Endodermal cell (in vitro differentiated cells): ENCODE results near the gene LRP6. TPM values are rescaled to one million over a fixed set of nuclear protein-coding genes. Genes with fewer than 3 reads are reported as not detected.

ENCODE experiments used
- DNase-seq: peaks from one replicate; pipeline ENCODE4 v3.0.0-alpha.2; 2017
- H3K27ac ChIP-seq: 2 replicates; pipeline ENCODE4 v1.5.1; 2013; ENCODE audit warnings: mild to moderate bottlenecking, low read depth, low read length, moderate library complexity
- H3K27me3 ChIP-seq: 2 replicates; pipeline ENCODE4 v1.6.1; 2013; ENCODE audit warnings: mild to moderate bottlenecking, low read length, moderate library complexity; ENCODE audit not compliant: insufficient read depth, control insufficient read depth, poor library complexity, severe bottlenecking
- H3K36me3 ChIP-seq: 2 replicates; pipeline ENCODE4 v1.7.0; 2013; ENCODE audit warnings: mild to moderate bottlenecking, low read length, moderate library complexity; ENCODE audit not compliant: control insufficient read depth, insufficient read depth
- H3K4me1 ChIP-seq: one replicate; pipeline ENCODE4 v1.7.0; 2013; ENCODE audit warnings: low read length; ENCODE audit not compliant: control insufficient read depth, insufficient read depth
- H3K4me3 ChIP-seq: 2 replicates; pipeline ENCODE4 v1.5.1; 2013; ENCODE audit warnings: mild to moderate bottlenecking, low read length, moderate library complexity
- H3K9ac ChIP-seq: 2 replicates; pipeline ENCODE4 v1.6.1; 2013; ENCODE audit warnings: mild to moderate bottlenecking, low read length, moderate library complexity; ENCODE audit not compliant: poor library complexity, severe bottlenecking; ENCODE audit errors: extremely low read depth
- H3K9me3 ChIP-seq: 2 replicates; pipeline ENCODE4 v1.6.1; 2013; ENCODE audit warnings: mild to moderate bottlenecking, low read length, moderate library complexity; ENCODE audit not compliant: control insufficient read depth
- H3K27ac Mint-ChIP-seq: 2 replicates; pipeline ENCODE4 v1.8.0; 2020; ENCODE audit warnings: mixed read lengths
- H3K27me3 Mint-ChIP-seq: 2 replicates; pipeline ENCODE4 v1.8.0; 2021; ENCODE audit warnings: mild to moderate bottlenecking, mixed read lengths; ENCODE audit not compliant: insufficient read depth
- H3K36me3 Mint-ChIP-seq: 2 replicates; pipeline ENCODE4 v1.8.0; 2020; ENCODE audit warnings: low read depth, mixed read lengths
- H3K4me1 Mint-ChIP-seq: 2 replicates; pipeline ENCODE4 v1.8.0; 2020; ENCODE audit warnings: mixed read lengths
- H3K4me3 Mint-ChIP-seq: 2 replicates; pipeline ENCODE4 v1.8.0; 2020; ENCODE audit warnings: mild to moderate bottlenecking, moderate library complexity, mixed read lengths
- H3K9me3 Mint-ChIP-seq: 2 replicates; pipeline ENCODE4 v1.8.0; 2020; ENCODE audit warnings: mild to moderate bottlenecking, mixed read lengths
- CTCF ChIP-seq: fragments of 200-600 bp; sonication (generic); conservative IDR thresholded peaks from 2 replicates; pipeline ENCODE4 v1.5.0; 2021; ENCODE audit warnings: antibody characterized with exemption, mild to moderate bottlenecking
- WGBS, 2 experiments: methylation state at CpG; one replicate each; pipeline versions ENCODE4 v1.1.5 to v1.1.7; 2013; ENCODE audit warnings: missing lambda C conversion rate in 2 of 2, mixed read lengths in 1 of 2; ENCODE audit not compliant: insufficient coverage in 1 of 2, insufficient read length in 1 of 2; 5-methylcytosine and 5-hydroxymethylcytosine counted together
- total RNA-seq, 2 donors: library from RNA; stranded (reverse); fragmentation: NEBNext Ultra II Directional in 1 of 2; extraction: Animal tissue kit (Norgen Biotek cat#: 25700) in 1 of 2; gene quantifications; 2 replicates in 1 of 2; 3 replicates in 1 of 2; pipeline ENCODE4 v1.2.1, GENCODE V29; 2021

The LRP6 gene
- total RNA-seq, 2 donors from 2014 or later, result 109 to 182 TPM

GRCh38 chr12:12123036-12123604 lies 143.7 kb downstream of the LRP6 start:
- WGBS, 2 experiments, result 80% methylated on average over 2 of the region's 3 CpGs; no CpG with 5 or more reads in 1 of the 2 experiments
- peaks cover 90% of the 10 kb centered on the region for H3K36me3 Mint-ChIP-seq

GRCh38 chr12:12121061-12121460 lies 145.8 kb downstream of the LRP6 start:
- 94% methylated on average over 5 of the region's 5 CpGs; no CpG with 5 or more reads in 1 of the 2 experiments for WGBS, 2 experiments
- H3K27me3 ChIP-seq, result no peaks in the 10 kb centered on the region
- Mint-ChIP-seq H3K27ac (no peak overlapping the region), H3K4me1 (peaks cover 21% of the 10 kb centered on the region), H3K27me3 (no peaks in the 10 kb centered on the region), H3K4me3 (no peak overlapping the region), H3K9me3 (no peaks in the 10 kb centered on the region), H3K36me3 (peaks cover 77% of the 10 kb centered on the region)
- no peaks in the 10 kb centered on the region for H3K9me3 ChIP-seq
- H3K36me3 ChIP-seq, result peaks cover 88% of the 10 kb centered on the region
- TF ChIP-seq CTCF, result no peak
- no peak overlapping the region for H3K4me3 ChIP-seq
- no peaks in the 10 kb centered on the region for H3K4me1 ChIP-seq
- no peak for DNase-seq
- no peak overlapping the region for H3K9ac ChIP-seq
- no peak overlapping the region for H3K27ac ChIP-seq

More at GRCh38 chr12:12123036-12123604, 143.7 kb downstream of the LRP6 start:
- H3K4me3 Mint-ChIP-seq, result no peak overlapping the region
- H3K4me1 ChIP-seq, result no peaks in the 10 kb centered on the region
- no peak overlapping the region for H3K27ac ChIP-seq
- no peaks in the 10 kb centered on the region for H3K9me3 Mint-ChIP-seq
- no peaks in the 10 kb centered on the region for H3K9me3 ChIP-seq
- TF ChIP-seq CTCF, result no peak
- no peak for DNase-seq
- no peak overlapping the region for H3K4me3 ChIP-seq
- no peaks in the 10 kb centered on the region for H3K27me3 Mint-ChIP-seq
- no peak overlapping the region for H3K27ac Mint-ChIP-seq
- peaks cover 12% of the 10 kb centered on the region for H3K4me1 Mint-ChIP-seq
- H3K36me3 ChIP-seq, result peaks cover 95% of the 10 kb centered on the region
- H3K9ac ChIP-seq, result no peak overlapping the region
- H3K27me3 ChIP-seq, result no peaks in the 10 kb centered on the region

- H3K36me3 Mint-ChIP-seq, result peaks cover 76% of the 10 kb centered on the region
- no peak overlapping the region for H3K9ac ChIP-seq
- peaks cover 2% of the 10 kb centered on the region for H3K9me3 Mint-ChIP-seq
- no CpG with 5 or more reads among the region's 2 CpGs for WGBS, 2 experiments
- no peak overlapping the region for H3K4me3 ChIP-seq
- no peak for TF ChIP-seq CTCF
- H3K27me3 Mint-ChIP-seq, result no peaks in the 10 kb centered on the region
- H3K36me3 ChIP-seq, result peaks cover 77% of the 10 kb centered on the region
- DNase-seq, result no peak
- H3K4me1 Mint-ChIP-seq, result peaks cover 21% of the 10 kb centered on the region
- no peak overlapping the region for H3K4me3 Mint-ChIP-seq
- no peak overlapping the region for H3K27ac Mint-ChIP-seq
- H3K4me1 ChIP-seq, result no peaks in the 10 kb centered on the region
- H3K27ac ChIP-seq, result no peak overlapping the region
- H3K27me3 ChIP-seq, result no peaks in the 10 kb centered on the region
- H3K9me3 ChIP-seq, result no peaks in the 10 kb centered on the region
These were observed 150.2 kb downstream of the LRP6 start for GRCh38 chr12:12116677-12117076.
